ENCODE data around the gene NOP58. TPM values are rescaled to one million over a fixed set of nuclear protein-coding genes. Genes with fewer than 3 reads are reported as not detected.

NOP58 gene
- total and polyA plus RNA-seq, 10 of the 15 experiments (the other 5 are each of a cell fraction or from before 2014, with no cell fraction given) = 131 to 327 (median 217) TPM

DNA sequence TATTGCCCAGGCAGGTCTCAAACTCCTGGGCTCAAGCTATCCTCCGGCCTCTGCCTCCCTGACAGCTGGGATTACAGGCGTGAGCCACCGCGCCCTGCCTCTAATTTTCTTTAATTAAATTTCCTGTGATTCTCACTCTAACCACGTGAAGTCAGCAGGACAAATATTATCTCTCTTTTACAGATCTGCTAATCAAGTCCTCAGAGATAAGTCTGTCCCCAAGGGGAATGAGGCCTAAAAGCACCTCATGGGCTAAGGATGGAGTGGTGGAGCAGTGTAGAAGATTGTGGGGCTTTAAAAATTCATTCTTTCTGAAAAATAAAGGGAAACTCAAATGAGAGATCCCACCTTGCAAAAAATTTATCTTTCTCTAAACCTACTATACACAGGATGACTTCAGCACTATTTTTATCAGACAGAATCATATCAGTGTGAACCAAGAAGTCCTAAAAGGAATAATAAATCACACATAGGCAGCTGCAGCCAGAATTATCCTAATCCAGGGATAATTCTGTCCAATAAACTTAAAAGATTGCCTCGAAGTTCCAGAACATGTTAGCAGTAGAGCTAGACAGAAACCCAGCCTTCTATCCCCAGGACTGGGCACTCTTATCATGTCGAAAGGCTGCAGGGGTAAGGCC, 72.3 kb downstream of the NOP58 start:
- H3K36me3 ChIP-seq (ENCODE audit: control insufficient read depth in 2 of 2, insufficient read depth in 2 of 2, low read length in 1 of 2) = no peaks in the 10 kb centered on the region
- ATAC-seq (no peak), DNase-seq (ENCODE audit: low read depth, low spot score) (no peak), FAIRE-seq (no peak)
- WGBS (ENCODE audit: insufficient coverage, insufficient replicate concordance, low lambda C conversion rate, missing lambda C conversion rate) = 64% methylated on average over 7 of the region's 7 CpGs
- no peaks in the 10 kb centered on the region for H3K4me1 ChIP-seq (ENCODE audit: control insufficient read depth, insufficient read depth, low read length)
- BruUV-seq (replicated peaks) = no TSS peak
- H3K9me3 ChIP-seq (replicated peaks; ENCODE audit: control insufficient read depth, insufficient read depth, low read length) = no peaks in the 10 kb centered on the region
- H3K4me3 ChIP-seq = no peak overlapping the region
- SMC1A ChIA-PET (ENCODE audit: uncharacterized antibody, unreplicated experiment) = interaction anchor here (1.7 kb wide), 1 partner anchor 60 kb away, joined by 3 read pairs; no protein-coding TSS in a partner anchor
- CTCF ChIA-PET = interaction anchor here (1.6 kb wide), 1 partner anchor 11 kb away, joined by 3 read pairs; no protein-coding TSS in a partner anchor
- TF ChIP-seq EZH2 (IDR thresholded peaks at IDR 0.05; ENCODE audit: borderline replicate concordance, control insufficient read depth, low read depth, low read length) = no peak
- TF ChIP-seq, protein P1, sequence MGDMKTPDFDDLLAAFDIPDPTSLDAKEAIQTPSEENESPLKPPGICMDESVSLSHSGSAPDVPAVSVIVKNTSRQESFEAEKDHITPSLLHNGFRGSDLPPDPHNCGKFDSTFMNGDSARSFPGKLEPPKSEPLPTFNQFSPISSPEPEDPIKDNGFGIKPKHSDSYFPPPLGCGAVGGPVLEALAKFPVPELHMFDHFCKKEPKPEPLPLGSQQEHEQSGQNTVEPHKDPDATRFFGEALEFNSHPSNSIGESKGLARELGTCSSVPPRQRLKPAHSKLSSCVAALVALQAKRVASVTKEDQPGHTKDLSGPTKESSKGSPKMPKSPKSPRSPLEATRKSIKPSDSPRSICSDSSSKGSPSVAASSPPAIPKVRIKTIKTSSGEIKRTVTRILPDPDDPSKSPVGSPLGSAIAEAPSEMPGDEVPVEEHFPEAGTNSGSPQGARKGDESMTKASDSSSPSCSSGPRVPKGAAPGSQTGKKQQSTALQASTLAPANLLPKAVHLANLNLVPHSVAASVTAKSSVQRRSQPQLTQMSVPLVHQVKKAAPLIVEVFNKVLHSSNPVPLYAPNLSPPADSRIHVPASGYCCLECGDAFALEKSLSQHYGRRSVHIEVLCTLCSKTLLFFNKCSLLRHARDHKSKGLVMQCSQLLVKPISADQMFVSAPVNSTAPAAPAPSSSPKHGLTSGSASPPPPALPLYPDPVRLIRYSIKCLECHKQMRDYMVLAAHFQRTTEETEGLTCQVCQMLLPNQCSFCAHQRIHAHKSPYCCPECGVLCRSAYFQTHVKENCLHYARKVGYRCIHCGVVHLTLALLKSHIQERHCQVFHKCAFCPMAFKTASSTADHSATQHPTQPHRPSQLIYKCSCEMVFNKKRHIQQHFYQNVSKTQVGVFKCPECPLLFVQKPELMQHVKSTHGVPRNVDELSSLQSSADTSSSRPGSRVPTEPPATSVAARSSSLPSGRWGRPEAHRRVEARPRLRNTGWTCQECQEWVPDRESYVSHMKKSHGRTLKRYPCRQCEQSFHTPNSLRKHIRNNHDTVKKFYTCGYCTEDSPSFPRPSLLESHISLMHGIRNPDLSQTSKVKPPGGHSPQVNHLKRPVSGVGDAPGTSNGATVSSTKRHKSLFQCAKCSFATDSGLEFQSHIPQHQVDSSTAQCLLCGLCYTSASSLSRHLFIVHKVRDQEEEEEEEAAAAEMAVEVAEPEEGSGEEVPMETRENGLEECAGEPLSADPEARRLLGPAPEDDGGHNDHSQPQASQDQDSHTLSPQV (IDR thresholded peaks at IDR 0.05) = no peak
- TF ChIP-seq, protein P2, sequence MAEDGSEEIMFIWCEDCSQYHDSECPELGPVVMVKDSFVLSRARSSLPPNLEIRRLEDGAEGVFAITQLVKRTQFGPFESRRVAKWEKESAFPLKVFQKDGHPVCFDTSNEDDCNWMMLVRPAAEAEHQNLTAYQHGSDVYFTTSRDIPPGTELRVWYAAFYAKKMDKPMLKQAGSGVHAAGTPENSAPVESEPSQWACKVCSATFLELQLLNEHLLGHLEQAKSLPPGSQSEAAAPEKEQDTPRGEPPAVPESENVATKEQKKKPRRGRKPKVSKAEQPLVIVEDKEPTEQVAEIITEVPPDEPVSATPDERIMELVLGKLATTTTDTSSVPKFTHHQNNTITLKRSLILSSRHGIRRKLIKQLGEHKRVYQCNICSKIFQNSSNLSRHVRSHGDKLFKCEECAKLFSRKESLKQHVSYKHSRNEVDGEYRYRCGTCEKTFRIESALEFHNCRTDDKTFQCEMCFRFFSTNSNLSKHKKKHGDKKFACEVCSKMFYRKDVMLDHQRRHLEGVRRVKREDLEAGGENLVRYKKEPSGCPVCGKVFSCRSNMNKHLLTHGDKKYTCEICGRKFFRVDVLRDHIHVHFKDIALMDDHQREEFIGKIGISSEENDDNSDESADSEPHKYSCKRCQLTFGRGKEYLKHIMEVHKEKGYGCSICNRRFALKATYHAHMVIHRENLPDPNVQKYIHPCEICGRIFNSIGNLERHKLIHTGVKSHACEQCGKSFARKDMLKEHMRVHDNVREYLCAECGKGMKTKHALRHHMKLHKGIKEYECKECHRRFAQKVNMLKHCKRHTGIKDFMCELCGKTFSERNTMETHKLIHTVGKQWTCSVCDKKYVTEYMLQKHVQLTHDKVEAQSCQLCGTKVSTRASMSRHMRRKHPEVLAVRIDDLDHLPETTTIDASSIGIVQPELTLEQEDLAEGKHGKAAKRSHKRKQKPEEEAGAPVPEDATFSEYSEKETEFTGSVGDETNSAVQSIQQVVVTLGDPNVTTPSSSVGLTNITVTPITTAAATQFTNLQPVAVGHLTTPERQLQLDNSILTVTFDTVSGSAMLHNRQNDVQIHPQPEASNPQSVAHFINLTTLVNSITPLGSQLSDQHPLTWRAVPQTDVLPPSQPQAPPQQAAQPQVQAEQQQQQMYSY (CRISPR knock-in tag; IDR thresholded peaks at IDR 0.05) = no peak
- no peak for TF ChIP-seq SIX5 (IDR thresholded peaks at IDR 0.05; ENCODE audit: low read depth, low read length, severe bottlenecking)
- no peak for TF ChIP-seq NFIC (IDR thresholded peaks at IDR 0.05; ENCODE audit: low read depth, low read length)
- TF ChIP-seq ATF7 (IDR thresholded peaks at IDR 0.05; ENCODE audit: low read depth) = no peak
- no peak for TF ChIP-seq ASH2L (IDR thresholded peaks at IDR 0.05; ENCODE audit: borderline replicate concordance, low read depth)
- TF ChIP-seq JUNB (IDR thresholded peaks at IDR 0.05) = no peak
- no peak for TF ChIP-seq HDAC6 (IDR thresholded peaks at IDR 0.05; ENCODE audit: unreplicated experiment)
- TF ChIP-seq GATAD2B (conservative IDR thresholded peaks at IDR 0.05; ENCODE audit: low read depth) = no peak
- TF ChIP-seq ZNF217 (IDR thresholded peaks at IDR 0.05) = no peak
- TF ChIP-seq IRF4 (IDR thresholded peaks at IDR 0.05; ENCODE audit: low read depth, low read length) = no peak
- TF ChIP-seq, protein P3, sequence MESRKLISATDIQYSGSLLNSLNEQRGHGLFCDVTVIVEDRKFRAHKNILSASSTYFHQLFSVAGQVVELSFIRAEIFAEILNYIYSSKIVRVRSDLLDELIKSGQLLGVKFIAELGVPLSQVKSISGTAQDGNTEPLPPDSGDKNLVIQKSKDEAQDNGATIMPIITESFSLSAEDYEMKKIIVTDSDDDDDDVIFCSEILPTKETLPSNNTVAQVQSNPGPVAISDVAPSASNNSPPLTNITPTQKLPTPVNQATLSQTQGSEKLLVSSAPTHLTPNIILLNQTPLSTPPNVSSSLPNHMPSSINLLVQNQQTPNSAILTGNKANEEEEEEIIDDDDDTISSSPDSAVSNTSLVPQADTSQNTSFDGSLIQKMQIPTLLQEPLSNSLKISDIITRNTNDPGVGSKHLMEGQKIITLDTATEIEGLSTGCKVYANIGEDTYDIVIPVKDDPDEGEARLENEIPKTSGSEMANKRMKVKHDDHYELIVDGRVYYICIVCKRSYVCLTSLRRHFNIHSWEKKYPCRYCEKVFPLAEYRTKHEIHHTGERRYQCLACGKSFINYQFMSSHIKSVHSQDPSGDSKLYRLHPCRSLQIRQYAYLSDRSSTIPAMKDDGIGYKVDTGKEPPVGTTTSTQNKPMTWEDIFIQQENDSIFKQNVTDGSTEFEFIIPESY (IDR thresholded peaks at IDR 0.05) = no peak
- TF ChIP-seq TARDBP (IDR thresholded peaks at IDR 0.05; ENCODE audit: borderline replicate concordance) = no peak
- TF ChIP-seq RUNX3 (IDR thresholded peaks at IDR 0.05; ENCODE audit: low read length) = no peak
- H3K9ac ChIP-seq (ENCODE audit: control insufficient read depth, insufficient read depth, low read length) = no peak overlapping the region
- intact Hi-C loops (cut with micrococcal nuclease; ENCODE audit: unreplicated experiment) = no loop called here
- H3K27me3 ChIP-seq (replicated peaks in 1 of 2; ENCODE audit: control insufficient read depth in 2 of 2, insufficient read depth in 2 of 2, low read length in 1 of 2) = no peaks in the 10 kb centered on the region
- no peaks in the 10 kb centered on the region for H3K79me2 ChIP-seq (ENCODE audit: control insufficient read depth, insufficient read depth, low read length)
- H3K27ac ChIP-seq (ENCODE audit: control insufficient read depth, insufficient read depth) = no peak overlapping the region
- POLR2A ChIA-PET = no interaction called here
- RAD21 ChIA-PET (ENCODE audit: unreplicated experiment) = no interaction called here
- H4K20me1 ChIP-seq (ENCODE audit: control insufficient read depth, insufficient read depth) = no peaks in the 10 kb centered on the region; the same call in 1 of the 2 replicates
- H2AFZ ChIP-seq (ENCODE audit: control insufficient read depth, low read depth, low read length) = no peak overlapping the region
- in situ Hi-C loops (cut with MboI) = no loop called here
- H3K4me2 ChIP-seq (ENCODE audit: control insufficient read depth, insufficient read depth) = no peak overlapping the region

Data from GM12878 (cell line).